ENCODE measurements around the gene PPP3CB. TPM values are rescaled to one million over a fixed set of nuclear protein-coding genes. Genes with fewer than 3 reads are reported as not detected.

PPP3CB gene
- polyA plus RNA-seq (ENCODE audit: insufficient read length in 3 of 3): 10 to 100 TPM; 65.5 to 66.2 (median 66.0) TPM

DNA sequence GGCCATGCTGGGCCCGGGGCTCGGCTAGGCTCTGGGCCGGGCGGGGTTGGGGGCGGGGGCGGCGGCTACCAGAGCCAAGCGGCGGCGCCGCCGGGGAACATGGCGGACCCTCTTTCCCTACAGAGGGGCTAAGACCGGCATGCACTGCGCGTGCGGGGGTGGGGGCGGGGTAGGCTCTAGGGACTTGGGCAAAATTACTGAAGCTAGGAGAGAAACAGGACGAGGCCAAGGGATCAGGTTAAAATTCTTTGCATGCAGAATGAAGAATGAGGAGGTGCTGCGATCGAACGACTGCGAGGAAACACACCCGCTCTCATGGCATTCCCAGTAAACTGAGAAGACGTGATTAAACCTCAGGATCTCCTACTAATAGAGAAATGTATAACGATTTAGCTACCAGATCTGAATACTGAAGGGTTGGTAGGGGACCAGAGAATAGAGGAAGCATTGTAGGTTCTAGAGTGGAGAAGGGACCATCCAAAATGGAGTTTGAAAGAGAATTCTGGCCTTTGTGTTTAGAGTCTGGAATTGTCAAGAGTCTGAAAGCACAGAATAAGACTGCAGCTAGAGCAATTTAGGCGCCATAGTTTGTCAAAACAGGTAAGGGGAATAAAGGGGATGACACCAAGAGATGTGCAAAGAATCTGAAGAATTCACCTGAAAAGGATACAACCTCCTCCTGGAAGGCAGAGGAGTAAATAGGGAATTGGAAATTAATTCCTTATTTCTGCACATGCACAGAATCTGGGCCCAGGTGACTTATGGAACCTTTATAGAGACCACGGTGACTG is at the start of gene PPP3CB:
PPP3CB (minus strand) TSS at position 141 of the 791 bp plus-strand sequence; CDS start at position 6, 135 bp downstream.
- peak; percentile 86 to 93 (median 92) for DNase-seq (ENCODE audit: low read depth in 3 of 3, low spot score in 2 of 3)

DNA sequence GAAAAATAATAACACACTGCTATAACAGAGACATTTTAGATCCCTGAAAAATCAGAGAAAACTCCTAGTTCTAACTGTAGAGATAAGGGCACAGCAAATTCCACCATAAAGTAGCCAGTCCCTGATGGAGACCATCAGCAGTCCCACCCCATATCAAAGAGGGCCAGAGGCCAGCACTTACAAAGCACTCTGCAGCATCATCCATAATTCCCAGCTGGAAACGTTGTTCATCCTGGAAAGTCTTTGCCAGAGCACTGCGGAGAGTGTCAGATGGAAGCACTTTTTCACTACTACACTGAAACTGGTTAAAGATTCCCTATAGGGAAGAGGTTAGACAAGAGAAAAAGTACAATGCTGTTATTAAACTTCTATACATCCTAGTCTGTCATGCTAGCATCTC is 49.5 kb upstream of the PPP3CB start:
- no peak for DNase-seq (ENCODE audit: low read depth in 3 of 3, low spot score in 2 of 3)

- DNase-seq (ENCODE audit: low read depth in 3 of 3, low spot score in 2 of 3): no peak
Observed at GRCh38 chr10:73537709-73538108, 41.9 kb upstream of the PPP3CB start.

DNA sequence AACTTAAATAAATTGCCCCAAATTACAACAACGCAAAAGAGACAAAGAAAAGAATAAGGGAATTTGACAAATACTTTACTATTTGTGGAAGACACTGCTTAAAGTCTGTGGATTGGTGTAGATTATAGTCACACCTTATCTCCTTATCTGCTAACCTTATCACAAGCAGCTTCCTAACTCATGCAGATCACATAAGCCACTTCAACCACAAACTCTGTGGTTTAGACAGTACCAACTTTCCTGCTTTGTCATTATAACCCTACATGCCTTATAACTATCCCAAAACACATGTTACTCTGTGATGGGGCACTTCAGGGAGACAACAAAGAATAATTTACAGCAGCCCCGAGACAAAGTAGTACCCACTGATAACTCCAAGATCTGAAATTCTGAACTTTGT is 41.5 kb upstream of the PPP3CB start:
- DNase-seq (ENCODE audit: low read depth in 3 of 3, low spot score in 2 of 3): no peak

GRCh38 chr10:73534857-73535256 is 39.0 kb upstream of the PPP3CB start:
- no peak for DNase-seq (ENCODE audit: low read depth in 3 of 3, low spot score in 2 of 3)

GRCh38 chr10:73529089-73529832 is 33.4 kb upstream of the PPP3CB start:
- DNase-seq (ENCODE audit: low read depth in 3 of 3, low spot score in 2 of 3): peak; percentile 45 to 53 (median 48)

DNA sequence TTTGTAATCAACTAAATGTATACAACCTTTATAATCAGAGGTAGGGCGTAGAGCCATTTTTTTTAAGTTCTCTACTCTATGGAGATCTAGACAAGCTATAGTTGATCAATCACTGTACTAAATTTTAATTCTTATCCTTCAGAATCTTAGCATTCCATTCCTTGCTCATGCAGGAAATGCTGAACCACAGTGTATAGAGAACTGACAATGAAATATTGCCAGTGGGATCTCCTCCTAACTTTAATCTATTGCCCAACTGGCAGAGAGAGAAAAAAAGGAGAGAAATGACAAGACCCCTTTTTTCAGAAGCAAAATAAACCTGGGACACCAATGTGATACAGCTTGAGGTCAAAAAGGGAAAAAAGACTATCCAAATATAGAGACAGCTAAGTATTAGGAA is 26.4 kb upstream of the PPP3CB start:
- no peak for DNase-seq (ENCODE audit: low read depth in 3 of 3, low spot score in 2 of 3)

GRCh38 chr10:73519336-73519735 is 23.5 kb upstream of the PPP3CB start:
- DNase-seq (ENCODE audit: low read depth in 3 of 3, low spot score in 2 of 3): no peak

GRCh38 chr10:73517166-73517888 is 21.5 kb upstream of the PPP3CB start:
- no peak for DNase-seq (ENCODE audit: low read depth in 3 of 3, low spot score in 2 of 3)

DNA sequence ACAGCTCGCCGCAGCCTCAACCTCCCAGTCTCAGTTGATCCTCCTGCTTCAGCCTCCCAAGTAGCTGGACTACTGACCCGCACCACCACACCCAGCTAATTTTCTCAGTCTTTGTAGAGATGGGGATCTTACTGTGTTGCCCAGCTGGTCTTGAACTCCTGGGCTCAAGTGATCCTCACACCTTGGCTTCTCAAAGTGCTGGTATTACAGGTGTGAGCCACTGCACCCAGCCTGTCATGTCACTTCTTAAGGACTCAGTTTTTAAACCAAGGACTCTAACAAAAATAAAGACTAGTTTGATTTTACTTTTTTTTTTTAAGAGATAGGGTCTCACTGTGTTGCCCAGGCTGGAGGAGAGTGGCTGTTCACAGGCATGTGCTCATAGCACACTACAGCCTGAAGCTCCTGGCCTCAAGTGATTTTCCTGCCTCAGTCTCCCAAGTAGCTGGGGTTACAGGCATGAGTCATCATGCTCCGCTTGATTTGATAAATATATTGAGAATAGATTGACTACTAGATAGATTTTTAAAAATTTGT is 16.5 kb upstream of the PPP3CB start:
- no peak for DNase-seq (ENCODE audit: low read depth in 3 of 3, low spot score in 2 of 3)

DNA sequence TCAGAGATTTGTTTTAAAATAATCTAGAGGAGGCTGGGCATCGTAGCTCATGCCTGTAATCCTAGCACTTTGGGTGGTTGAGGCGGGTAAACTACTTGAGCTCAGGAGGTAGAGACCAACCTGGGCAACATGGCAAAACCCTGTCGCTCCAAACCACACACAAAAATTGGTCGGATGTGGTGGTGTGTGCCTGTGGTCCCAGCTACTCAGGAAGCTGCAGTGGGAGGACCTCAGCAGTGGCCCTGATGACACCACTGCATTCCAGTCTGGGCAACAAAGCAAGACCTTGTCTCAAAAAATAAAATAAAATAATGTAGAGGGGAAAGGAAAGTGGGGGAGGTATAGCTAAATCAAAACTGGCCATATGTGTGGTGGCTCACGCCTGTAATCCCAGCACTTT is 13.9 kb upstream of the PPP3CB start:
- DNase-seq (ENCODE audit: low read depth in 3 of 3, low spot score in 2 of 3): no peak

GRCh38 chr10:73506491-73506890 is 10.7 kb upstream of the PPP3CB start:
- no peak for DNase-seq (ENCODE audit: low read depth in 3 of 3, low spot score in 2 of 3)

DNA sequence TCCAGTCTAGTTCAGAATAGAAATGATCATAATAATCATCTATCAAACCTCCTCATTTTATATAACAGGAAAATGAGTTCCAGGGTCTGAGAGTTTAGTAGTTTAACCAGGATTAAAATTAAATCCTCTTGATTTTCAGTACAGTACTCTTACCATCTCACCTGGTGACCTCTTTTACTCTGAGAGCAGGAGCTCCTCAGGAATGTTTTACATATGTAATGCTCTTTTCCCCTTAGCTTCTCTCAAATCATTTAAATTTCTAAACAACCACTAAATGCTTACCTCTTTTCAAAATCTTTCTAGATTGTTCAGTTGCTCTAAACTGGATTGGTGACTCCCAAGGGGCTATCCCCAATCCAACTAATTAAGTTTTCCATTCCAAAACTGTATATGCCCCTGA is 10.2 kb upstream of the PPP3CB start:
- no peak for DNase-seq (ENCODE audit: low read depth in 3 of 3, low spot score in 2 of 3)

DNA sequence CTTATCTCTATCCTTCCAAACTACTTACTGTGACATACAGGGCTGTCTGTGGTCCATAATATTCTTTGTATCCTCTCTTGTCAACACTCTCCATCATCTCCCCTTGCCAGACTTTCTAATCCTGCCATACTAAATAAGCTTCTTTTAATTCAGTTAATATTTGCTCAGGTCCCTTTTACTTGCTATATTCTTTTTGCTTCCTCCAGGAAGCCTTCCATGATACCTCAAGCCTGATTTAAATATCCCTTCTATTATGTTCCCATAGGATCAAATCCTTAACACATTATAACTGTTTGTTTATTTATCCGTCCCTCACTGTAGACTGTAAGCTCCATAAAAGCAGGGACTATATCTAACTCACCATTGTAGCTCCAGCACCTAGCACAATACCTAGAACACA is 7.2 kb upstream of the PPP3CB start:
- no peak for DNase-seq (ENCODE audit: low read depth in 3 of 3, low spot score in 2 of 3)

GRCh38 chr10:73501651-73502050 is 5.8 kb upstream of the PPP3CB start:
- no peak for DNase-seq (ENCODE audit: low read depth in 3 of 3, low spot score in 2 of 3)

DNA sequence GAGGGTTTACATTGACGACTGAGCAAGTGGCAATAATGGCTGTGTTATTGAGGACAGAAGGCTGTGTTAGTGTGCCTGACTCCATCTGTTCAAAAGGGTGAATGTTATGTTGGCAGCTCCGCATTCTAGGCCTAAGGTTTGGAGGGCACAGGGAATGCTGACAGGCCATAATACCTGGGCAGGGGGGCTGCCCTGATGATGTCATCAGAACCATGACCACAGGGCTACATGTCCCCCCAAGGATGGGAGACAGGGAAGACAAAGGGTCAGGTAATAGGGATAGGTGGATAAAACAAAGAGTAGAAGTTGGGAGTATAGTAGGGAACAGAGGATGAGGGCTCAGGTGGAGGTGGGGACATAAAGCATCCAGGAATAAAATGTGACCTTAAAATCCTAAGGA is 1.8 kb upstream of the PPP3CB start:
- no peak for DNase-seq (ENCODE audit: low read depth in 3 of 3, low spot score in 2 of 3)

GRCh38 chr10:73495226-73495883 is 469 bp downstream of the PPP3CB start:
- DNase-seq (ENCODE audit: low read depth in 3 of 3, low spot score in 2 of 3): peak; percentile 51 to 59 (median 52)

- DNase-seq (ENCODE audit: low read depth in 3 of 3, low spot score in 2 of 3): no peak
Observed at GRCh38 chr10:73494877-73495225, 973 bp downstream of the PPP3CB start.

DNA sequence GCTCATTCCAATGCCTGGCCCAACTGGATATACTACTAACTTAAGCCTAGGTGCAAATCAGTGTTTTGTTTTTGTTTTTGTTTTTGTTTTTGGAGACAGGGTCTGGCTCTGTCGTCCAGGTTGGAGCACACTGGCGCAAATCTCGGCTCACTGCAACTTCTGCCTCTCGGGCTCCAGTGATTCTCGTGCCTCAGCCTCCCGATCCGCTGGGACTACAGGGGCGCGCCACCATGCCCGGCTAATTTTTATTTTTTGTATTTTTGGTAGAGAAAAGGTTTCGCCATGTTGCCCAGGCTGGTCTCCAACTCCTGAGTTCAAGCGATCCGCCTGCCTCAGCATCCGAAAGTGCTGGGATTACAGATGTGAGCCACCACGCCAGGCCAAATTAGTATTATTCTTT is 1.6 kb downstream of the PPP3CB start:
- DNase-seq (ENCODE audit: low read depth in 3 of 3, low spot score in 2 of 3): no peak

DNA sequence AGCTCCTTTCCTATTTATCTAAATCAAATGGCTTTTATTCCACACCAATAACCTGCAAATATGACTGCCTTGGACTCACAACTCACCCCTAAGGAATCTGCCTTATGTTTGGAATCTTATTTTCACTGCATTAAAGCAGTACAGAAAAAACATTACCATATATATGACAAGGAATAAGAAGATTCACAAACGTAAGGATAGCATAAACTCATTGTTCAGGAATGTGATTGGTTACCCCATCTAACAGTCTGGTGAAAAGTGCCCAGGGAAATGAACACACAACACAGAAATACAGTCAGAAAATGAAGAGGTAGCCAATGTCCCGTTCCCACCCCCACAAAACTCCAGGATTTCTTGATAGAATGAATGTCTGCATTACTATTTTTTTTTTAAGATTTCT is 2.0 kb downstream of the PPP3CB start:
- no peak for DNase-seq (ENCODE audit: low read depth in 3 of 3, low spot score in 2 of 3)

- no peak for DNase-seq (ENCODE audit: low read depth in 3 of 3, low spot score in 2 of 3)
Observed at GRCh38 chr10:73486601-73487000, 9.2 kb downstream of the PPP3CB start.

Data from right renal cortex interstitium (tissue), 3 donors.